A673 (cell line): ENCODE data around the gene ANKRD37. TPM values are rescaled to one million over a fixed set of nuclear protein-coding genes. Genes with fewer than 3 reads are reported as not detected.

Experiments
- BruUV-seq: library from RNA; stranded (reverse); fragments of 400-500 nt; replicated peaks from 2 replicates; lab custom pipeline; 2021; lab: Mats Ljungman, UMichigan
- CTCF ChIA-PET: fragments of 300-600 bp; sonication (Branson Sonifier 250); formaldehyde crosslinking; loops from one replicate; lab custom pipeline; 2022; ENCODE audit warnings: antibody characterized with exemption; lab: Charles Lee
- POLR2A ChIA-PET: fragments of 300-600 bp; sonication (Branson Sonifier 250); formaldehyde crosslinking; loops from one replicate; lab custom pipeline; 2022; ENCODE audit warnings: antibody characterized with exemption; ENCODE audit not compliant: low non-redundant PET; lab: Charles Lee
- DNase-seq: peaks from one replicate; pipeline ENCODE4 v3.0.0-alpha.2; 2015; ENCODE audit warnings: low spot score
- H3K27ac ChIP-seq: fragments of 200-600 bp; sonication (generic); 2 replicates; pipeline ENCODE4 v1.5.1; 2016; ENCODE audit warnings: mixed run types, low read depth, mild to moderate bottlenecking, mixed read lengths, antibody characterized with exemption, low read length; ENCODE audit not compliant: poor library complexity, severe bottlenecking
- H3K27me3 ChIP-seq: fragments of 200-600 bp; sonication (generic); replicated peaks from 2 replicates; pipeline ENCODE4 v1.6.1; 2017; ENCODE audit warnings: mixed run types, low read depth, mild to moderate bottlenecking, mixed read lengths, antibody characterized with exemption, low read length; ENCODE audit not compliant: insufficient read depth, poor library complexity
- H3K36me3 ChIP-seq: fragments of 200-600 bp; sonication (generic); 2 replicates; pipeline ENCODE4 v1.6.1; 2016; ENCODE audit warnings: mixed run types, mild to moderate bottlenecking, mixed read lengths, antibody characterized with exemption, low read length; ENCODE audit not compliant: insufficient read depth, poor library complexity, severe bottlenecking
- H3K4me1 ChIP-seq: fragments of 200-600 bp; sonication (generic); 2 replicates; pipeline ENCODE4 v1.6.1; 2017; ENCODE audit warnings: mixed run types, mild to moderate bottlenecking, mixed read lengths, antibody characterized with exemption, low read length; ENCODE audit not compliant: insufficient read depth, poor library complexity, severe bottlenecking
- H3K4me3 ChIP-seq: fragments of 200-600 bp; sonication (generic); 2 replicates; pipeline ENCODE4 v1.5.1; 2016; ENCODE audit warnings: low read depth, mixed run types, mild to moderate bottlenecking, mixed read lengths, low read length; ENCODE audit not compliant: poor library complexity, severe bottlenecking
- H3K9me3 ChIP-seq: fragments of 200-600 bp; sonication (generic); 2 replicates; pipeline ENCODE4 v1.6.1; 2016; ENCODE audit warnings: mixed run types, low read depth, mild to moderate bottlenecking, mixed read lengths, antibody characterized with exemption, low read length; ENCODE audit not compliant: poor library complexity, severe bottlenecking
- CTCF ChIP-seq: fragments of 300-800, 200-600 bp; sonication (generic); conservative IDR thresholded peaks from 2 replicates; pipeline ENCODE4 v1.5.1; 2017; ENCODE audit warnings: low read depth, mild to moderate bottlenecking, antibody characterized with exemption, low read length, moderate library complexity, mixed read lengths
- EZH2 ChIP-seq: fragments of 200-600 bp; sonication (generic); IDR thresholded peaks from 2 replicates; pipeline ENCODE4 v1.6.1; 2017; ENCODE audit warnings: borderline replicate concordance, low read depth, mild to moderate bottlenecking, mixed read lengths, antibody characterized with exemption, low read length; ENCODE audit not compliant: poor library complexity, severe bottlenecking
- intact Hi-C: fragments of 100-400 bp; cut with micrococcal nuclease; formaldehyde crosslinking; loops from one replicate; pipeline ENCODE4 v1.10.0; 2022; ENCODE audit not compliant: unreplicated experiment
- total RNA-seq: library from RNA; stranded (reverse); gene quantifications from 2 replicates; pipeline ENCODE4 v1.2.3, GENCODE V29; 2021

Gene ANKRD37
- total RNA-seq, 1 experiment from 2014 or later, result not detected

GRCh38 chr4:185445209-185445608, 48.6 kb downstream of the ANKRD37 start:
- no peak overlapping the region for H3K27ac ChIP-seq
- DNase-seq, result no peak
- BruUV-seq, result no TSS peak
- ChIA-PET POLR2A (interaction anchor here (0.5 kb wide), 1 partner anchor 8 kb away, joined by 27 read pairs; no protein-coding TSS in a partner anchor), CTCF (no interaction called here)
- no peaks in the 10 kb centered on the region for H3K36me3 ChIP-seq
- H3K4me1 ChIP-seq, result no peaks in the 10 kb centered on the region
- TF ChIP-seq CTCF (no peak), EZH2 (no peak)
- H3K9me3 ChIP-seq, result no peaks in the 10 kb centered on the region
- H3K4me3 ChIP-seq, result no peak overlapping the region
- H3K27me3 ChIP-seq, result no peaks in the 10 kb centered on the region
- intact Hi-C loops, result no loop called here

Other genes starting within 250 kb of the ANKRD37 start
- gene CFAP97, start 192.8 kb upstream of the ANKRD37 start, total RNA-seq, result 28.9 and 35.1 TPM in 2 replicates
- gene SNX25, start 187.2 kb upstream of the ANKRD37 start, total RNA-seq, result 3.5 and 5.8 TPM in 2 replicates
- gene LRP2BP, start 917 bp upstream of the ANKRD37 start, total RNA-seq, result 0.19 TPM in 1 of 2 replicates, not detected in the other
- 22.3 and 23.4 TPM in 2 replicates for gene UFSP2, start 29.1 kb downstream of the ANKRD37 start, total RNA-seq
- 0.50 TPM in 1 of 2 replicates, not detected in the other for gene CCDC110, start 74.9 kb downstream of the ANKRD37 start, total RNA-seq
- gene PDLIM3, start 138.7 kb downstream of the ANKRD37 start, total RNA-seq, result 0.66 TPM in 1 of 2 replicates, not detected in the other